HUDEP-2 (cell line): ENCODE data around the gene SPART.
"Not testable (repeated sequence)": the region's sequence is repeated elsewhere in the genome, so short reads cannot be mapped to it uniquely, and the experiment has no call there.

Experiments used
- DNase-seq, 76 experiments: peaks; one replicate each; lab custom pipeline; 2025; ENCODE audit not compliant: unreplicated experiment in 76 of 76; lab: John Stamatoyannopoulos, UW

SPART gene

DNA sequence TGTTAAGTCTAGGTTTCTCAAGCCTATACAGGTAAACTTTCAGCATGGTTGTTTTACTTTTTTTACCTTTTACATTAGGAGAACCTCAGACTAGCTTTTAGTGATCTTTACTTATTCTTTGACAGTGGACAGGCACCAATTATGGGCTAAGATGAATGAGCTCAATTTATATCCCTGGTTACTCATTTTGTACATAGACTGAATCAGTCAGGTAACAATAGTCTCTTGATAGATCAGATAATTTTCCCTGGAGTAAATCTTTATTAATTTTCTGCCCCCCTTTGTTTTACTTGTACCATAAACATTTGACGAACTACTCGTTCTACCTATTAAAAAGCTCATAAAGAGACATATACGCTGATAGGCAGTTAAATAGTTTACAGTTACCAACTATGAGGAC, 22.8 kb downstream of the SPART start:
- no peak for DNase-seq

DNA sequence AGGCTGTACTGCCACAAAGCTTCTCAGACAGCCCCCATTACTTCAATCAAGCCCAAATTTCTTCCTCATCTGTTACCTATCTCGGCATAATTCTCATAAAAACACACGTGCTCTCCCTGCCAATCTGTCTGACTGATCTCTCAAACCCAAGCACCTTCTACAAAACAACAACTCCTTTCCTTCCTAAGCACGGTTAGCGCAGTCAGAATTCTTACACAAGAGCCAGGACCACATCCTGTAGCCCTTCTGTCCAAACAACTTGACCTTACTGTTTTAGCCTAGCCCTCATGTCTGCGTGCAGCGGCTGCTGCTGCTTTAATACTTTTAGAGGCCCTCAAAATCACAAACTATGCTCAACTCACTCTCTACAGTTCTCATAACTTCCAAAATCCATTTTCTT, 26.4 kb downstream of the SPART start:
- not testable (repeated sequence) for DNase-seq

DNA sequence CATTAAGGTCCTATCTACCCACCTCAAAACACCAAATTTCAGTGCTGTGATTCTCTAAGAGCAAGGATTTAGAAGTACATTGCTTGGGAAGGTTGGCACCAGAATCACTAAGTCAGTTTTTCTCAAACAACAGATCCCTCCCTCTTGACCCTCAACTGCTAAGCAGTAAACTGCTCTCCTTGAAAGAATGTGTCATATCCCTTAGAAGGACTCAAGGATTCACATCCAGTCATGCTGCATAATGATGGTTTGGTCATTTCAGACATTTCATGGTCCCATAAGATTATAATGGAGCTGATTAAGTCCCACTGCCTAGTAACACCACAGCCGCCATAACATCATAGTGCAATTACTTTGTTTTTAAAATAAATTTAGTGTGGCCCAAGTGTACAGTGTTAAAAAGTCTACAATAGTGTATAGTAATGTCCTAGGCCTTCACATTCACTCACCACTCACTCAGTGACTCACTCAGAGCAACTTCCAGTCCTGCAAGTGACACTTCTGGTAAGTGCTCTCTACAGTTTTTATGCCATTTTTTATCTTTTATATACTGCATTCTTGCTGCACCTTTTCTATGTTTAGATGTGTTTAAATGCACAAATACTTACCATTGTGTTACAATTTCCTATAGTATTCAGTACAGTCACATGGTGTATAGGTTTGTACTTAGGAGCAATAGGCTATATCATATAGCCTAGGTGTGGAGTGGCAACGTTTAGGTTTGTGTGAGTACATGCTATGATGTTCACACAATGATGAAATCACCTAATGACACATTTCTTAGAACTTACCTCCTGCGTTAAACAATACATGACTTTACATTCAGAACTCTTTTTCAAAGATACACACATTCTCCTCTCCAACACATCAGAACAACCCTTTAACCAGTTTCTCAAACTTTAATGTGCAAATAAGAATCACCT, 32.9 kb downstream of the SPART start:
- DNase-seq, result no peak

DNA sequence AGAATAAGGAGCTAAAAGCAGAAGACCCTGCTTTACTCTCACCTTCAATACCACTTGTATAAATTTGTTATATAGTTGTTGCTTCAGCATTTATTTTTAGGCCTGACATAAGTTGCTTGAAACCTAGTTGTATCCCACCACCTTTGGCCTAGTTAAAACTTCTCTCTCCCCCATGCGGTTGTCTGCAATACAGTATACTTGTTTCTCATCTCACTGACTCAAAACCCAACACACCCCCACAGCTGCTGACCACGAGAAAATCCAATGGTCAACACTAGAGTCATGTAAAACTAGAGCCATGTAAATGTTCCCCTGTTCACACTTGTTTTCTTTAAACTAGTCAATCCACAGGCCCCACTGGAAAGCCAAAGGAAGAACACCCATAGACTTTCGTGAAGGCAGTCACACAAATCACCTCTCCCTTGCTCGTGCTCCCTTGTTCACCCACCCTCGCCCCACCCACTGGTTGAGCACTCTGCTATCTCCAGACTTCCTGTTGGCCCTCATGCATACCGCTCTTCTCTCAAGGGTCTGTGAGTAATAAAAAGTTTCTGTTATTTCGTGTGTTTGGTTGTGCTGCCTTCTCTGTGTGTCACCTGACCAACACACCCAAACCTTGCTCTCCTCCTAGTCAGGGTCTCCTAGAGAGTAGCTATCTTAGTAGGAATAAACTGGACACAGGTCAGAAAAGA, 35.6 kb downstream of the SPART start:
- DNase-seq, result no peak

DNA sequence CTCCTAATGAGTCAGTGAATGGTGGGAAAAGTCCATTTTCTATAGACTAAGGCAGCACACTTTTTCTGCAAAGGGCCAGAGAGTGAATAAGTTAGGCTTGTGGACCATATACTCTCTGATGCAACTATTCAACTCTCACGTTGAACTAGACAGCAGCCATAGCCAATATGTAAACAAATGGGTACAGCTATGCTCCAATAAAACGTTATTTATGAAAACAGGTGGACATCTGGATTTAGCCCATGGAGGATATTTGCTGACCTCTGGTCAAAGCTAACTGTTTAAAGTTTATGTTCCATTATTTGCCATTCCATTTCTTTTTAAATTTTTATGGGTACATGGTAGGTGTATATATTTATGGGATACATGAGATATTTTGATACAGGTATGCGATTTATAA, 43.9 kb downstream of the SPART start:
- DNase-seq, result no peak

DNA sequence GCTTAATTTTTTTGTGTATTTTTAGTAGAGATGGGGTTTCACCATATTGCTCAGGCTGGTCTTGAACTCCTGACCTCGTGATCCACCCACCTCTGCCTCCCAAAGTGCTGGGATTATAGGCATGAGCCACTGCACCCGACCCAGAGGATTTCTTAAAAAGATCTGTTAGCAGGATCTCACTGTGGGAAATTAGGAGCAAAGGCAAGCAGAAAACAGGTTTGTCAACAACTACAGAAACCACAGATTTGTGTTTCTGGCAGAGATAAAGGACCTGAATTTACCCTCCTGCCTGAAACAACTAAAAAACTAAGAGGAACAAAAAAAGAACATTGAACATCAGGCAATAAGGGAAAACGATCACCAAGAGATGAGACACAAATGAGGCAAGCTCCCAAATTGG, 46.7 kb downstream of the SPART start:
- not testable (repeated sequence) for DNase-seq

DNA sequence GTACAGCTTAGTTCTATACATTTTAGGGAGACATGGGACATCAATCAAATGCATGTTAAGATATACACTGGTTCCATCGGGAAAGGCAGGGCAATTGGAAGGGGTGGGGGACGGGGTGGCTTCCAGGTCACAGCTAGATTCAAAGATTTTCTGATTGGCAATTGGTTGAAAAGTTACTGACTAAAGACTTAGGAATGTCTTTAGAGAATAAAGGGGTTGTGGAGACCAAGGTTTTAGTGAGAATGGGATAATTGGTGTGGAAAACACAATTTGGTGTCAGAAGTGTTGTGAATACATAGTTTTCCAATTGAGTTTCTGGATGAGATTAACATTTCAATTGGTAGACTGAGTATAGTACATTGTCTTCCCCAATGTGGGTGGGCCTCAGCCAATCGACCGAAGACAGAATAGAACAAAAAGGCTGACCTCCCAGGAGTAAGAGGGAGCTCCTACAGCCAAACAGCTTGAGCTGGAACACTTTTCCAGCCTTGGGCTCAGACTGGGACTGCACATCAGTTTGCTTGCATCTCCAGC, 47.6 kb downstream of the SPART start:
- no peak for DNase-seq

DNA sequence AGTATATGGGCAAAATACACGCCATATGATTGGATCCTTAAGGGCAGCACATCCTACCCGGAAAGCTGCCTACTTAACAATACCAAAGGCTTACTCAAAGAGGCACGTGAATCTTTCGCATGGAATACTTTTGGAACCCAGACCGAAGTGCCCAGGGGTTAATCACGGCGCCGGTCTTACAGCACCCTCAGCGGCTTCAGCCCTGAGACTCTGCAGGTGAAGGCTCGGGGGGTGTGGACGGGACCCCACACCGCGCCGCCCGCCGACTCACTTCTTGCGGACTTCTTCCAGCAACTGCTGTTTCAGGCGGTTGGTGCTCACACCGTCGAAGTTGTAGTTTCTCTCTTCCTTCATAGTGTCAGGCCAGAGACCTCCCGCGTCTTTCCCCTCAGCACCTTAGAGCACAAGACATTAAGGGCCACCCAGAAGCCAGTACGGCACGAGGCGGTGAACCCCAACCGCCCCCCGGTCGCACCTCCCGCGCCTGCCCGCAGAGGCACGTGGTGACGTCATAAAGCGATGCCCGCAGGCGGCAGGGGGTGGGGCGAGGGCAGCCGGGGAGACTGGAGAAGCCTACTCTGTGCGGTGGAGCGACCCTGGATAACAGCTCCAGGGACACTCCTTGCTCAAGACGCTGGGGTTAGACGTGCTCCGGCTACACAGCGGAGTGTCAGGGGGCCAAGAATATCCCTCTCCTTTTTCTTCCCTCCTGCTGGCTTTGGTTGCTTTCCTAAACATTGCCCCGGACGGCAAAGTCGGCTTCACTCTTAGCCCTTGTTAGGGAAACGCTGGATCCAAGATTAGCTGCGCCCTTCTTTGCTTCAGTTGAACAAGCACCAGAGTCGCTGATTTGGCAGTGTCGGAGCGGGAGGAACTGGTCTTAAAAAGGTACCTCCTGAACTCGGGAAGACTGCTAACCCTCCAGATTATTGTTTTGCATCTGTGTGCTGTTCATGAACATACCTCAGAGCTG, 48.5 kb downstream of the SPART start, which contains the start of gene CCDC169:
TSS of gene CCDC169 (minus strand) at position 449 of the 973 bp plus-strand sequence. CDS start at position 354, 95 bp downstream.
- peak in 74 of 76 experiments; percentile 10 to 87 (median 74) for DNase-seq

DNA sequence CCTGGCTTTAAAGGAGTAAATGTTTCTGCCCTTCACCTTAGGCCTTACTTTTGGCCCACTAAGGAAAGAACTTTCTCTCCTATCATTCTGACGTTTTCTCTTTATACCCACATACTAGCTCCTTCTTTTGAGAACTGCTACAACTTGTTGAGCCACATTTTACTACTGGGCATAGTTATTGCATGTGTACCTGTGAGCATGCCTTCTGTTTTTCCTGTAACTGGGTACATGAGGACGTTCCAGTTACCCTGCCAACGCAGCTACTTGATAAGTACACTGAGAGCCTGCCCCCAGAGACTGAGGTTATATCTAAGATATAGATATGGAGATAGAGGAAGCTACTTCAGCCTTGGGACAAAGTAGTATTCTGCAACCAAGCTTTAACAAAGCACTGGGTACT, 52.1 kb downstream of the SPART start:
- DNase-seq, result peak in 28 of 76 experiments; percentile 2 to 52 (median 16)

DNA sequence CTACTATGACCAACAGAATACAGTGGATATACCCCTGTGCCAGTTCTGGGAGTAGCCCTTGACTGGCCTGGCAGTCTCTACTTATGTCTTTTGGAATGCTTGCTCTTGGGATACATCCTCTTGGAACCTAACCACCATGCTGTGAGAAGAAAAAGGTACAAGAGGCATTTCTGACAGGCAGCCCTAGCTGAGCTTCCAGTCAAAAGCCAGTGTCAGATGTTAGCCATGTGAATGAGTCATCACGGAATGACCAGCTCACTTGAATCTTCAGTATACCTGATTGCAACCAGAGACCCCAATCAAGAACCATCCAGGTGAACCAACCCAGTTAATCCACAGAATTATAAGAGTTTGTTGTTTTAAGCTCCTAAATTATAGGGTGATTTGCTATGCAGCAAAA, 52.7 kb downstream of the SPART start:
- DNase-seq, result no peak

DNA sequence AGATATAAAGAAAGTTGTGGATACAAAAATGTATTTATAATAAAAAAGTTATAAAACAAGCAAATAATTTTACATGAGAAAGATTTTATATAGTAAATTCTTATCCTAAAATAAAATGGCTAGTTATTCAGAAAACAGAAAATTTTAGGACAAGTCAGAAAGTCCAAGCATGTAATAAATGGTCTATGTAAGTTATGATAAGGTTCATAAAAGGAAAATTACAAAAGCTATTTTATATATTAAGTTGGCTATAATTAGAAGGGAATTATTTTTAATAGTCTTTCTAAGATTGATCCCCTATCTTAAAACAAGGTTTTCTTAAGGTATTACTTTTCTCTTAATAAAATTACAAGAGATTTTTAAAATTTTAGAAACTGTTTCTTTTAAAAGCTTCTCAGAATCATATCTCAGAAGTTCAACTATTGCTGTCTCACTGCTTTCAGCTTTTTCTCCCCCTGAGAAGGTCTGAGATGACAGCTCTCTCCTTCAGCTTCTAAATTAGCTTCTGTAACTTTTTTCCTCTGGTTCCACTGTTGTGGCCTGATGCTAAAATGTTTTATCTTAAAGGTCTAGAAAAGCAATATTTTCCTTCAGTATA, 57.3 kb downstream of the SPART start:
- peak in 2 of 76 experiments; percentile 3 to 4 for DNase-seq

DNA sequence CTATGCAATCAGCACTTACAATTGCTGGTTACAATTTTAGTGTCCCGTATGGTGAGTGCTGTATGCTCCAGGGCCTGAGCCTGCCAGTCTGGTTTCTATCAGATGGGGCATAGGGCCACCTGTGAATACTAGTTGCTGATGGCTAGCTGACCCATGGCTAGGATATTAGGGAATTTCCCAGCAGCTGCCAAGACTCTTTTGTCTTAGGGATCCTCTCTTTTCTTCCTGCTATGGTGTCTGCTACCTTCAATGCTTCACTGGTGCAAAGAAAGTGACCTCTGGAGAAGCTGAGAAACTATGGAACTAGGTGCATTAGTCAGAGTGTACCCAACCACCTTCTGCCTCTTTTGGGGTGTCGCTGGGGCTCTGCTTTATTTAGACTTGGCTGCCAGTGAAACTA, 60.2 kb downstream of the SPART start:
- DNase-seq, result no peak

DNA sequence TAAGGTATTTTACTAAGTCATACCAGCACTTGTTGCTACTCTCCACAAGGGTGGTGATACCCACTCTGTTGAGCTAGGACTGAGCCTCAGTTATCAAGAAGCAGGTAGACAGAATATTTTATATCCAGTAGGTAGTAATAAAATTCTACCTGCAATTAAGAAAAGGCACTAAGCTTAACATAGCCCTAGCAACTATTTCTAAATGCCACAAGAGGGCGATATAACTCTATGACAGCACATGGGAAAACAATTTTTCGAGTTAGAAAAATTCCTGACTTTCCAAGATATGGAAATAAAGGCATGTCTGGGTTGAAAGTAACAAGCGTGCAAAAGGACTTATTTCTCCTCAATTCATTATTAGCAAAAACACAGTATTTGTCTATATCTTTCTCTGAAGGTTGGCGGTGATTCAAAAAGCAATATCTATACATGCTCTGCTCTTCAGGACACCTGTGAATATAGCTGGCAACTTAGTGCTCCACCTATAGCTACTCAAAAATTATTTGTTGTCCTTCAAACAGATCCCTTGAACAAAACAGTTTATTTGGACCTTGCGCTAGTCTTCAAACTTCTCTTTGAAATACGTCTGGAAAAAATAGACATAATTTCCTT, 63.3 kb downstream of the SPART start:
- DNase-seq, result peak in 10 of 76 experiments; percentile 2 to 35 (median 11)

DNA sequence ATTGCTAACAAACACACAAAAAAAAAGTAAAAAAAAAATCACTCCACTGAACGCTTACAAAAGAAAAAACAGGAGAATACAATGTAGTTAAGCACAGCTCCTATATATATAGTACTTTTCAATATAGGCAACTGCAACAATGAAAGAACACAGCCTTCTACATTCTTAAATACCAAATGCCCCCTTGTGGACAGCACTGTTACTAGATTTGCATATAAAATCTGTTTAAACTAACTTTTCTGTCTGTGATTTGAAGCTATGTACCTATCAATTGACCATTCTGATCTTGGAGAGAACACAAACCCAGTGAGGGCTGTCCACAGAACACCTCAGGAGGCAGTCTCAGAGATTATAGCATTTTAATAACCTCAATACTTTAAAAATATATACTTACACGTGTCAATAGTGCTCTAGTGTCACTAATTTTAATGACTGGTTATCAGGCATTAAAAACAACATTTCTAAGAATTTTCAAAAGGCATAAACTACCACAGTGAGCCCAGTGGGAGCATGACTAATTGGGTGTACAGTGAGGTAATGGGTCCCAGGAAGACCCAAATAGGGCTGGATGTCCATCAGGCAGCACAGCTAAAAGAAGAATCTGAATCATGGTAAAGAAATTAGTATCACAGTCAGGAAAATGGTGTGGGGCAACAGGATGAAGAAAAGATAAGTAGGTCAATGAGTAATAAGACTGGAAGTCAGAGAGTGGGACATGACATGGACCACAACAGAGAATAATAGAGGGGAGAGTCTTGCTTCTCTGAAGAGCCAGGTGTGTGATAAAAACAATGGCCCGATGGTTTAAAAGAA, 70.8 kb downstream of the SPART start:
- peak in 14 of 76 experiments; percentile 1 to 41 (median 14) for DNase-seq

DNA sequence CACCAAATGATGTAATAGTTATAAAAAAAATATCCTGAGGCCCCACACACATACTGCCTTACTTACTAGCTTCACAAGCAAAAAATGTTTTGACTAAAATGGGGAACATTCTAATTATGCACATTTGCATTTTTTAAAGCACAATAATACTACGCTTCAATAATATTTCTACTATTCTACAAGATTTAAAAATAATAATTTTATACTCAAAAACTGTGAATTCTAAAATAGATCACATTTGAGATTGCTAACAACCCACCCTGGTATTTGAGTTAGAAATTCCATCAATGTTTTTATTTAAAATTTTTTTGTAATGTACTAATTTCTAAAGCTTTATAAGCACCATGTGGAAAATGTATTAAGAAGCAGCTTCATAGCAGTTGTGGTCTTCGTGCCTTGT, 72.8 kb downstream of the SPART start:
- DNase-seq, result no peak

DNA sequence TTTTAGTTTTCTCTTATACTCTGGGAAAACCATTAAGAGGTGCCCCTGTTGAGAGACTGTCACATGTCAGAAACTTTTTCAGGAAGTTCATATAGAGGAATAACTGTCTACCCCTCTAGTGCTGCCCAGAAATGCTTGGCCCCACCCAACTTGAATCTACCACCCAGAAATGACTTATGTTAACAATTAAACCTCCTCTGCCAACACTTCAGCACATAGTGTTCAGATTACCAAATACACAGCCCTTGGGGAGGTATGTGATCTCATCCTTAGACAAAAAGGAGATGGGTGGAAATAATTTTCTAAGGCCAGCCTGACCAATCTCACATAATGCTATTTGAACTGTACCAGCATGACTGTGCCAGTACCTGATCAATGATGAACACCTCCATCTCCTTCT, 84.2 kb downstream of the SPART start:
- no peak for DNase-seq

DNA sequence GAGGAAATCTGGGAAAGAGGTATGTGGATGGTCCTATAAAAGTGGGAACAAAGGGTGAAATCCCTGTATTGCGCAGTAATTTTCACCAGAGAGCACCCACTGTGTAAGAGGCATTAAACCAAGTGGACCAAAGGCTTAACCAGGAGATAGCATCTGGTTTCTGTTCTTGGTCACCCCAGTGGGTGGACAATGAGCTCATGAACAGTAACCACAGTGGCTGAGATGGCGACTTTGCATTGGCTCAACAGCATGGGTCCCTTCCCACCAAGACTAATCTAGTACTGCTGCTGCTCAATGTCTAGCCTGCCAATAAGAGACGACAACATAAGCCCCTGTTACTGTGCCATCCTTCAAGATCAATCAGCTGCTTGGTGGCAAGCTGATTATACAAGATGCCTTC, 85.2 kb downstream of the SPART start:
- no peak for DNase-seq

DNA sequence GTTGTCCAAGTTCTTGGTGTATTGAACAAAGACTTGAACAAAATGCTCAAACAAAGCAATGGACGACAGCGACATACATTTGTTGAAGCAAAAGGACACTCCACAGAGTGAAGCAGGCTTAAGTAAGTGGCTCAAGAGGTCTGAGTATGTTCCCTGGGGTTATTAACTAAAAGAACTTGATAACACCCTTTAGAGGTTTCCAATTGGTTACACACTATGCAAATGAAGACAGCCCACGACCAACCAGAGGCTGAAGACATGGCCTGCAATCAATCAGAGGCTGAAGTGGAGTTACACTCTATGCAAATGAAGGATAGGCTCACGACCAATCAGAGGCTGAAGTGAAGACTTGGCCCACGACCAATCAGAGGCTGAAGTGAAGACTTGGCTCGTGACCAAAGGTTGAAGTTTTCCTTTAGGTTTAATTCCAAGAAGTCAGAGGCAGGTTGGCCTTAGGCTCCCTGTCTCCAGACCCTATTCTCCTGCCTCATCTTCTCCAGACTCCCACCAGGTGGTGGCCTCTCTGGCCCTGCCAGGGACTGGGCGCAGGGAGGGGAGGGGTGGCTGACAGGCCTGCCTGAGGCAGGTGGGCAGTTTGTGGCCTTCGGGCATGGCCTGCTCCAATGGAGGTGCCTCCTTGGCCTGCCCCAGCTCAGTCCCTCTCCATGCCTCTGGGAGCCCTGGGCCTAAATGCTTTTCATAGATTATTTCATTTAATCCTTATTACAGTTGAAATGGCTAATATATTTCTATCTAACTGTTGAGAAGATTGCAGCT, 86.6 kb downstream of the SPART start:
- DNase-seq, result no peak
